Ectodermal cell (in vitro differentiated cells): ENCODE results near the gene OR10H5.
"Not testable (repeated sequence)": the region's sequence is repeated elsewhere in the genome, so short reads cannot be mapped to it uniquely, and the experiment has no call there.

Experiments
- H3K27ac ChIP-seq: 2 replicates; pipeline ENCODE4 v1.7.0; 2013; ENCODE audit warnings: mild to moderate bottlenecking, low read depth, low read length; ENCODE audit not compliant: insufficient read depth, poor library complexity, severe bottlenecking
- H3K27me3 ChIP-seq: 2 replicates; pipeline ENCODE4 v1.7.0; 2013; ENCODE audit warnings: mild to moderate bottlenecking, low read length; ENCODE audit not compliant: insufficient read depth, control insufficient read depth, poor library complexity, severe bottlenecking
- H3K36me3 ChIP-seq: one replicate; pipeline ENCODE4 v1.7.0; 2013; ENCODE audit warnings: low read length; ENCODE audit not compliant: control insufficient read depth, insufficient read depth
- H3K4me1 ChIP-seq: one replicate; pipeline ENCODE4 v1.7.0; 2013; ENCODE audit warnings: low read length; ENCODE audit not compliant: control insufficient read depth, insufficient read depth
- H3K4me3 ChIP-seq: 2 replicates; pipeline ENCODE4 v1.7.0; 2013; ENCODE audit warnings: low read depth, low read length, control low read depth; ENCODE audit not compliant: insufficient read depth
- H3K9me3 ChIP-seq: 2 replicates; pipeline ENCODE4 v1.7.0; 2013; ENCODE audit warnings: mild to moderate bottlenecking, low read length, moderate library complexity; ENCODE audit not compliant: control insufficient read depth
- WGBS, 2 experiments: methylation state at CpG; one replicate each; pipeline ENCODE4 v1.1.7; 2013; ENCODE audit warnings: missing lambda C conversion rate in 2 of 2; 5-methylcytosine and 5-hydroxymethylcytosine counted together

OR10H5 gene

DNA sequence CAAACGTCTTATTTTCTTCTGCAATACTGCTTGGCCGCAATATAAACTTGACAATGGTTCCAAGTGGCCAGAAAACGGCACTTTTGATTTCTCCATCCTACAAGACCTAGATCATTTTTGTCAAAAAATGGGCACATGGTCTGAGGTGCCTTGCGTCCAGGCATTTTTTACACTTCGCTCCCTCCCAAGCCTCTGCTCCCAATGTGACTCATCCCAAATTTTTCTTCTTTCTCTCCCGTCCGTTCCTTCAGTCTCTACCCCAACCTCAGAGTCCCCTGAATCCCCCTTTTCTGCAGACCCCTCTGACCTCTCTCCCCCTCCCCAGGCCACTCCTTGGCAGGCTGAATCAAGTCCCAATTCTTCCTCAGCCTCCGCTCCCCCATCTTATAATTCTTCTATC is 42.3 kb downstream of the OR10H5 start:
- Histone ChIP-seq H3K4me3 (no peak overlapping the region), H3K36me3 (no peaks in the 10 kb centered on the region), H3K9me3 (peaks cover 19% of the 10 kb centered on the region), H3K27ac (no peak overlapping the region), H3K4me1 (no peaks in the 10 kb centered on the region), H3K27me3 (no peaks in the 10 kb centered on the region)
- 76 to 79% methylated on average over 8 of the region's 8 CpGs for whole genome bisulfite sequencing, 2 experiments

DNA sequence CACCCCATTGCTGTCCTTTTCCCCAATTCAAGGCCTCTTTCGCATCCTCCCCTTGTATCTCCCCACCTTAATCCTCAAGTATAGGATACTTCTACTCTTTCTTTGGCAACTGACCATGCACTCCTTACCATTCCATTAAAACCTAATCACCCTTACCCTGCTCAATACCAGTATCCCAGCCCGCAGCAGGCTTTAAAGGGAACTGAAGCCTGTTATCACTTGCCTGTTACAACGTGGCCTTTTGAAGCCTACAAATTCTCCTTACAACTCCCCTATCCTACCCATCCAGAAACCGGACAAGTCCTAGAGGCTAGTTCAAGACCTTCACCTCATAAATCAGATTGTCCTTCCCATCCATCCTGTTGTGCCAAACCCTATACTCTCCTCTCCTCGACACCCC is 44.2 kb downstream of the OR10H5 start:
- H3K27ac ChIP-seq = no peak overlapping the region
- 68 to 70% methylated on average over 5 of the region's 5 CpGs for WGBS, 2 experiments
- H3K27me3 ChIP-seq = no peaks in the 10 kb centered on the region
- H3K36me3 ChIP-seq = no peaks in the 10 kb centered on the region
- H3K9me3 ChIP-seq = peaks cover 24% of the 10 kb centered on the region
- no peaks in the 10 kb centered on the region for H3K4me1 ChIP-seq
- H3K4me3 ChIP-seq = no peak overlapping the region

DNA sequence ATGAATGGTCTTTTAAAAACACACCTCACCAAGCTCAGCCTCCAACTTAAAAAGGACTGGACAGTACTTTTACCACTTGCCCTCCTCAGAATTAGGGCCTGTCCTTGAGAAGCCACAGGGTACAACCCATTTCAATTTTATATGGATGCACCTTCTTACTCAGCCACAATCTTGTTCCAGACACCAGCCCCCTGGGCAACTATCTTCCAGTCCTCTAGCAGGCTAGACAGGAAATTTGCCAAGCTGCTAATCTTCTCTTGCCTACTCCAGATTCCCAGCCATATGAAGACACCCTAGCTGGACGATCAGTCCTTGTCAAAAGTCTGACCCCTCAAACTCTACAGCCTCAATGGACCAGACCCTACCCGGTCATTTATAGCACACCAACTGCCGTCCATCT is 46.8 kb downstream of the OR10H5 start:
- not testable (repeated sequence) for H3K27ac ChIP-seq, H3K4me3 ChIP-seq, H3K27me3 ChIP-seq, H3K4me1 ChIP-seq, H3K36me3 ChIP-seq
- 69 to 72% methylated on average over 3 of the region's 3 CpGs for WGBS, 2 experiments
- peaks cover 20% of the 10 kb centered on the region for H3K9me3 ChIP-seq

DNA sequence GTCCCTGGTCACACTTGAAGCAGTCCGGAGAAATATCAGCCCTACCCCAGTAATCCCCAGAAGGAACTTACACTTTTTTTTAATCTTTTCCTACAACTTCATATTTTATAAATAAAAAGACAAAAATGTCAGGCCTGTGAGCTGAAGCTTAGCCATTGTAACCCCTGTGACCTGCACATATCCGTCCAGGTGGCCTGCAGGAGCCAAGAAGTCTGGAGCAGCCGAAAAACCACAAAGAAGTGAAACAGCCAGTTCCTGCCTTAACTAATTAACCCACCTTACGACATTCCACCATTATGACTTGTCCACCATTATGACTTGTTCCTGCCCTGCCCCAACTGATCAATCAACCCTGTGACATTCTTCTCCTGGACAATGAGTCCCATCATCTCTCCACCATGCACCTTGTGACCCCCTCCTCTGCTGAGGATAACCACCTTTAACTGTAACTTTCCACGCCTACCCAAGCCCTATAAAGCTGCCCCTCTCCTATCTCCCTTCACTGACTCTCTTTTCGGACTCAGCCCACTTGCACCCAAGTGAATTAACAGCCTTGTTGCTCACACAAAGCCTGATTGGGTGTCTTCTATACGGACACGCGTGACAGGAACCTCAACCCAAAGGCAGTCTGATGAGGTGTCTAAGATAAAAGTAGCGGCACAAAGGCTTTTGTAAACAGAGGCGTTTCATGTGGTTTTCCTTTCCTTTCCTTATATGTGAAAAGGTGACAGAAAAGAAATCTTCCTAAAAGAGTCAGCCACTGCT is 48.3 kb downstream of the OR10H5 start:
- H3K4me1 ChIP-seq, H3K27me3 ChIP-seq, H3K36me3 ChIP-seq, H3K4me3 ChIP-seq, H3K27ac ChIP-seq: not testable (repeated sequence)
- H3K9me3 ChIP-seq = peaks cover 15% of the 10 kb centered on the region
- 75 to 79% methylated on average over 11 of the region's 11 CpGs for WGBS, 2 experiments

DNA sequence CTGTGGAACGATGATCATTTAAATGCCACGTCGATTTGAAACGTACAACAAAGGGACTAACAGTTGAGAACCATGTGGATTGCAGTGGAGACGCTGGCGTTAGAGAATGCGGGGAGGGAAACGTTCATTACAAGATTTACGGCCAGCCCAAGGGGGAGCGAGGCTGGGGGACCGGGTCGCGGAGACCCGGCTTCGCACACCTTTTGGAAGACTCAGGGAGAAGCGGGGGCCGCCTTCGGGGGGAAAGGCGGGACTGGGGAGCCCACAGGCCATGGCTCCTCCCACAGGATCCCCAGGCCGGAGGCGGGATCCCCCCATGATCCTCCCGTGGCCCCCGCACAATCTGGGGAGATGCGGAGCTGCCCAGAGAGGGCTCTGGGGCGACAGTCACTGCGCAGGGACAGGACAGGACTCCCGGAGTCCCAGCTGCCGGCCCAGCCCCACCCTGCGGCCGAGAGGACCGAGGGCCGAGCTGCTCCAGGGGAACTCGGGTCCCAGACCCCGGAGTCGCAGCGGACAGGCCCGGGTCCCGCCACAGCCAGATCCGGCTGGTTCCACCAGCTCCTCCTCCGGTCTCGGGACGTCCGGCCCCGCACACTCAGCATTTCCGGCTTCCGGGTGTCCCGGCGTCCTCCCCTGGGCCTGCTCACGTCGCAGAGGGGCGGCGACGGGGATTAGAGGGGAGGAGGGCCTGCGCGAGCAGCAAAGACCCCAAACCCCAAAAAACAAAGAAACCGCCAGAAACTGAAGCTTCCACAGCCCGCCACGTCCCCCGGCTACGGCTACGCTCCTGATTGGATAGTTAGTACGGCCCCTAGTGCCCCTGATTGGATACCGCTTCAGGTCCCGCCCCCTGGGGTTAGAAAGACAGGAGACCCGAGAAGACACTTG is 49.1 kb downstream of the OR10H5 start:
- WGBS, 2 experiments = 85 to 86% methylated on average over 65 of the region's 65 CpGs

DNA sequence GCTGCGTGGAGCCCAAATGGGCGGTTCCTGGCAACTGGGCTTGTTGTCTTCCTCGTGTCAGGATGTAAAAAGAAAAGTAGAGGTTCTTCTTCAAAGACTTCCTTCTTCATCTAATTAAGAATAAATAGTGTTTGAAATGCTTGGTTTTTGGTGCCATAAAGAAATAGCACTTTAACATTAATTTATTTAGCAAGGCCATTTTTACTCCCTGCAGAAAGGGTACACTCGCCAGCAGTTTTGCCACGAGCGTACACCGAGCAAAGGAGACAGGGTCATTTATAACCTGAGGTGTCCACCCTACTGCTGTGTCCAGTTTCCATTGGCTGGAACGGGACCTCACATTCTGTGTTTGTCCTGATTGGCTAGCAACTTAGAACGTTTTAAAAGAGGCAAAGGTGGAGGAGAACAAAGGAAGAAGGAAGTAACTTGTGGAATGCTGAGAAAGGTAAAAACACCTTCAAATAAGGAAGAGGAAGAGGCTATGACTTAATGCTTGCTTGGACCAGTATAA is 49.8 kb downstream of the OR10H5 start:
- Histone ChIP-seq H3K4me3 (no peak overlapping the region), H3K27me3 (no peaks in the 10 kb centered on the region), H3K4me1 (no peaks in the 10 kb centered on the region), H3K36me3 (no peaks in the 10 kb centered on the region), H3K9me3 (peaks cover 16% of the 10 kb centered on the region), H3K27ac (no peak overlapping the region)
- 74 to 79% methylated on average over 9 of the region's 9 CpGs for WGBS, 2 experiments

More for the DNA sequence above, 49.1 kb downstream of the OR10H5 start:
- Histone ChIP-seq H3K4me3 (no peak overlapping the region), H3K4me1 (no peaks in the 10 kb centered on the region), H3K36me3 (no peaks in the 10 kb centered on the region), H3K9me3 (peaks cover 16% of the 10 kb centered on the region), H3K27me3 (no peaks in the 10 kb centered on the region), H3K27ac (no peak overlapping the region)

DNA sequence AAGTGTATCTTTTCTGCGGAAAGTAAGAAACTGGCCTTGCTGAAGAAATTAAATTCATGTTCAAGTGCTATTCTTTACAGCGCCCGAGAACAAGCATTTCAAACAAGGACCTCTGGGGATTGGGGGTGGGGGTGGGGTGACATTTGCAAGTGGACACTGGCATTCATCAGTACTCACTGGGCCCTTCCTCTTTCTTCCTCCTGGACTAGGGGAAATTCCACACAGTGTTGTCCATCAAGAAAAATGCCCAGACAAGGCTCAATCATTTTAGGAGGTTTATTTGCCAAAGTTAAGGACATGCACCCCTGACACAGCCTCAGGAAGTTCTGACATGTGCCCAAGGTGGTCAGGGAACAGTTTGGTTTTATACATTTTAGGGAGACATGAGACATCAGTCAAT is 50.9 kb downstream of the OR10H5 start:
- Histone ChIP-seq H3K27me3 (no peaks in the 10 kb centered on the region), H3K27ac (no peak overlapping the region), H3K4me3 (no peak overlapping the region), H3K9me3 (peaks cover 9% of the 10 kb centered on the region), H3K4me1 (no peaks in the 10 kb centered on the region), H3K36me3 (no peaks in the 10 kb centered on the region)
- WGBS, 2 experiments = 91 to 94% methylated on average over 3 of the region's 3 CpGs

DNA sequence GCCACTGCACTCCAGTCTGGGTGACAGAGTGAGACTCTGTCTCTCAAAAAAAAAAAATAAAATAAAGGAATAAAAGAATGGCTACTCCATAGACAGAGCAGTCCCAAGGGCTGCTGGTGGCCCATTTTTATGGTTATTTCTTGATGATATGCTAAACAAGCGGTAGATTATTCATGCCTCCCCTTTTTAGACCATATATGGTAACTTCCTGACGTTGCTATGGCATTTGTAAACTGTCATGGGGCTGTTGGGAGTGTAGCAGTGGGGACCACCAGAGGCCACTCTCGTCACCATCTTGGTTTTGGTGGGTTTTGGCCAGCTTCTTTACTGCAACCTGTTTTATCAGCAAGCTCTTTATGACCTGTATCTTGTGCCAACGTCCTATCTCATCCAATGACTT is 52.4 kb downstream of the OR10H5 start:
- not testable (repeated sequence) for H3K4me1 ChIP-seq, H3K4me3 ChIP-seq, H3K9me3 ChIP-seq, H3K27ac ChIP-seq, H3K36me3 ChIP-seq, H3K27me3 ChIP-seq
- WGBS, 2 experiments = 34% methylated on average over 4 of the region's 4 CpGs

DNA sequence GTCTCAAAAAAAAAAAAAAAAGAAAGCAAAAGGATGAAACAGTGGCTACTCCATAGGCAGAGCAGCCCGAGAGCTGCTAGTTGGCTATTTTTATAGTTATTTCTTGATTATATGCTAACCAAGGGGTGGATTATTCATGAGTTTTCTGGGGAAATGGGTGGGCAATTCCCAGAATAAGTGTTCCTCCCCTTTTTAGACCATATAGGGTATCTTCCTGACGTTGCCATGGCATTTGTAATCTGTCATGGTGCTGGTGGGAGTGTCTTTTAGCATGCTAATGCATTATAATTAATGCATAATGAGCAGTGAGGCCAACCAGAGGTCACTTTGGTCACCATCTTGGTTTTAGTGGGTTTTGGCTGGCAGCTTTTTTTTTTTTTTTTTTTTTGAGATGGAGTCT is 53.4 kb downstream of the OR10H5 start:
- H3K9me3 ChIP-seq = peaks cover 9% of the 10 kb centered on the region
- no peak overlapping the region for H3K27ac ChIP-seq
- no peaks in the 10 kb centered on the region for H3K27me3 ChIP-seq
- no peaks in the 10 kb centered on the region for H3K36me3 ChIP-seq
- H3K4me3 ChIP-seq = no peak overlapping the region
- WGBS, 2 experiments = 44 to 55% methylated on average over 2 of the region's 2 CpGs
- no peaks in the 10 kb centered on the region for H3K4me1 ChIP-seq

DNA sequence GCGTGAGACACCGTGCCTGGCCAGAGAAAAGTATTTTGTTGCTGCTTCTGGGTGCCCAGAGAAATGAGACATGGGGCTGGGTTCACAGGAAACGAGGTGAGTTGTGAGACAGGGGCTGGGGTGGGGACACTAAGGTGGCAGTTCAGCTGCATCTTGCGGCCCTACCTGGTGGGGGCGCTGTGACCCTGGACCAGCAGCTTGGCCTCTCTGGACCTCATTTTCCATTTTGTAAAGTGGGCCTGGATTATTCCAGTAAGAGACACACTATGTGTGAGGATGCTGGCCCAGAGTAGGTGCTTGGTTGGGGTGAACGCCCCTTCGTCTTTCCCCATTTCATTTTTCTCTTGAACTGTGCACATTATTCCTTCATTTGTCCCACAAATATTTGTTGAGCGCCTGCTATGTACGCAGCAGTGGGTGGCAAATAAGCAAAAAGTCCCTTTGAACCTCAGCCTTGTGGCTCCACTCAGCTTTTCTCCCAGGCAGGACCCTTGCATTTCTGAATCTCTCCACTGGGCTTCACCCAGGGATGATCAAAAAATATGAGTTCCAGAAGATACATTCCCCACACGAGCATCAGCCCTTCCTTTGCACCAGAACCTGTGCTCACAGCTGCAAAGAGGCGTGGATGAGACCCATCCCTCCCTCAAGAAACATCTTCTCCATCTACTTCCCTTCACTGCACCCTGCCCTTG is 54.6 kb downstream of the OR10H5 start:
- Histone ChIP-seq H3K9me3 (peaks cover 5% of the 10 kb centered on the region), H3K4me1 (no peaks in the 10 kb centered on the region), H3K27me3 (no peaks in the 10 kb centered on the region), H3K27ac (no peak overlapping the region), H3K4me3 (no peak overlapping the region), H3K36me3 (no peaks in the 10 kb centered on the region)
- WGBS, 2 experiments = 69 to 73% methylated on average over 11 of the region's 11 CpGs
